Heart left ventricle (tissue), 13 donors: ENCODE data around the gene CARS1.

Experiments
- CTCF ChIP-seq, 12 donors: fragments of 200-600 bp; sonication (generic) in 4 of 12; IDR thresholded peaks; one replicate each; pipeline versions ENCODE4 v1.5.0 to v1.8.0; 2018 to 2022; ENCODE audit warnings: antibody characterized with exemption in 12 of 12, mild to moderate bottlenecking in 5 of 12
- POLR2A ChIP-seq, 2 donors: fragments of 450-650 bp; IDR thresholded peaks; one replicate each; pipeline ENCODE4 v1.6.1; 2017; ENCODE audit warnings: antibody characterized with exemption in 2 of 2, mild to moderate bottlenecking in 2 of 2, moderate library complexity in 2 of 2
- donor health status: ischemic (EF 13 %, LVEDD 7.1; RV severe dilation, severe dysfunction).
- donor health status: DM: no; HTN: yes; CAD: no.
- donor health status: DM: no; HTN: no; CAD: no.
- donor health status: ischemic (EF 25% LVEDD 6.9; RV normal size, moderate dysfunction).
- donor health status: ischemic (EF 25% LVEDD 5.7; RV mildly dilated, moderate dysfunction).
- donor health status: ischemic (EF 35%, LVEDD 5.7; RV mildly dilated, moderate dysfunction).
- donor health status: nonischemic (EF 11% LVEDD 7.7; RV severe dilation, severe dysfunction).
- donor health status: DM: yes; HTN: yes; CAD: no.
- donor health status: PGD.
- donor health status: ischemic (EF 29% LVEDD 5.4; RV normal size, mild dysfunction).
- donor health status: nonischemic (EF 23%, LVEDD 6.1; RV moderate dilation, normal function).

GRCh38 chr11:3088806-3089205, 31.6 kb upstream of the CARS1 start:
- TF ChIP-seq CTCF (IDR thresholded peaks at IDR 0.05) (no peak), POLR2A (IDR thresholded peaks at IDR 0.05) (no peak)
